ENCODE data around the gene XRCC3.

- no peak for TF ChIP-seq CTCF (conservative IDR thresholded peaks at IDR 0.05 in 1 of 2, IDR thresholded peaks at IDR 0.05 in 1 of 2; ENCODE audit: extremely low read depth in 1 of 2, insufficient read depth in 1 of 2, low read depth in 1 of 2, low read length in 2 of 2)
- TF ChIP-seq EZH2 (IDR thresholded peaks at IDR 0.05; ENCODE audit: borderline replicate concordance, low read length): no peak
Measured at GRCh38 chr14:103731481-103731880, 16.2 kb upstream of the XRCC3 start.
